GM10847 (cell line): ENCODE results near the gene MYH9.

Experiments
- POLR2A ChIP-seq: IDR thresholded peaks from 2 replicates; pipeline ENCODE4 v1.6.1; 2011; ENCODE audit not compliant: insufficient read length; ENCODE audit errors: extremely low read depth

Gene MYH9

DNA sequence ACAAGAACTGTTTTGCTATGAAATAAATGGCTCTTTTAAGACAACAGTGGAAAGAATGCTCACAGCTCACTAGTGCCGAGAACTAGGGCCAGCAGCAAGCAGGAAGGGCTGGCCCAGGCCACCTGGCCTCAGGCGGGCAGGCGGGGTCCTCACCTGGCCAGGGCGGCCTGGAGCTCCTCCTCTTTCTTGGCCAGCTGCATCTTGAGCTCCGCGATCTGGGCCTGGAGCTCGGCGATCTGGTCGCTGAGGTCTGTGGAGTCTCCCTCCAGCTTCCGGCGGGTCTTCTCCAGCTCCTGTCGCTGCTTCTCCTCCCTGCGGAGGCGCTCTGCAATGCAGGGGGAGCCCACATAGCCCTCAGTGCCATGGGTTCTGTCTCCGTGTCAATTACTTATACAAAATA is 91.1 kb downstream of the MYH9 start:
- TF ChIP-seq POLR2A = no peak

DNA sequence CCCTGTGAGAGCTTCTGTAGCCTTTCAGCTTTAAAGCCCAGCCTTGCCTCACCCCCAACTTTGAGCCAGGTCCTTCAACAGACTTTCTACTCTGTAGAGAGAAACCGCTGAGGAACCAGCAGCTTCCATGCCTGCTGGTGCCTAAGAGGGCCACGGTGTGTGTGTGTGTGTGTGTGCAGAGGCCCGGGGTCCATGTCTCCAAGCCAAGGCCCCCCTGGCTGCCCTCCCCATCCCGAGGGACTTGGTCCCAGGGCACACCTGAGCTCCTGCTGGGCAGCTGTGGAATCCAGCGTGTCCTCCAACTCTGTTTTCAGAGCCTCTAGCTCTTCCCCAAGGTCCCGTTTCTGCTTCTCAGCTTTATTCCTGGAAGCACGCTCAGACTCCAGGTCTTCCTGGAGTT is 92.5 kb downstream of the MYH9 start:
- TF ChIP-seq POLR2A = no peak

DNA sequence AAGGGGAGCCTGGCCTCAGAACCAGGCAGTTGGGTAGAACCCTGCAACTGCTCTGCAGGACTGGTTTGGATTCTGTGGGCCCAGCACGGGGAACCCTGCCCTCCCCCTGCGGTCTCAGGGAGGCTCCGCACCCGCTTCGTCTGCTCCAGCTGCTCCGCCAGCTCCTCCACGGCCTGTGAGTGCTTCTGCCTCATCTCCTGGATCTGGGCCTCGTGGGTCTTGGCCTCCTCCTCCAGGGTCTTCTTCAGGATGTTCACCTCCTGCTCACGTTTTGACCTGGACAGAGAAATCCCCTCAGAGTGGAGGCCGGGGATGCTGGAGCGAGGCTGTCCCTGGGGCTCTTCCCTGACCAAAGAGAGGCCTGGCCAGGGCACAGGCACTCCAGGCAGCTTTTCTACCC is 93.0 kb downstream of the MYH9 start:
- no peak for TF ChIP-seq POLR2A

DNA sequence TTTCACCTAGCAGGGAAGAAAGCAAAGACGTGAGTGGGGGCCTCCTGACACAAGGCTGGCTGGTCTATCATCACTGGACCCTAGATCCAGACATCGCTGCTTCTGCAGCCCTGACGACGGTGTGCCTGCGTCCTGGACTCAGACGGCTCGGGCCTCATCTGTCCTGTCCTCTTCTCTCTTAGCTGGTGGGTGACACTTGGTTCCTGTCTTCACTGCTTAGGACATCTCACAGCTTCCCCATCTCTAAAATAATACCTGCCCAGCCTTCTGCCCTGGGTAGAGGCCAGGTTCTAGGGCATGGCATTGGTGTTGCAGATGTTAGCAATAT is 93.5 kb downstream of the MYH9 start:
- TF ChIP-seq POLR2A = no peak

DNA sequence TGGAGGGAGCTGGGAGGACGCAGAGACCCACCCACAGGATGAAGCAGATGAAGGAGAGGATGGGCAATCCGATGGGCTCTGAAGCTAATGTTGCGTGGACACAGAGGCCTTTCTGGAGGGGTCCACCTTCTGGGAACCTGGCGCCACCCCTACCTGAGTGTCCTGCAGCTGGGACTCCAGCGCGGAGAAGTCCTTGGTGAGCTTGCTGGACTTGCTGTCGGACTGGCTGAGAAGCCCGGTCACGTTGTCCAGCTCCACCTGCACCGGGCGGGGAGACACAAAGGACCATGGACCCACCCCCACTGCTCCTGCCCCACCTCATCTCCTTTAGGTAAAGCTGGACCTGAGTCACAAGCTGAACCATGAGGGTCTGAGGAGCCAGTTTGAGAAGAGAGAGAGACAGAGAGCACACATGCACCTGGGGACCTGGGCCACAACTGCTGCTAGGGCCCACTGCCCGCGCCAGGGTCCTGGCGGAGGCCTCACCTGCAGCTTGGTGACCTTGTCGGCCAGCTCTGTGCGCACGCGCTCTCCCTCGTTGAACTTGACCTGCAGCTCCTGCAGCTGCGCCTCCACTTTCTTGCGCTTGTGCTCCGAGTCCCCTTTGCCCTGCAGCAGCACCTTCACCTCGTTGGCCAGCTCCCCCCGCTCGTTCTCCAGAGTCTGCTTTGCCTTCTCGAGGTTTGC is 94.0 kb downstream of the MYH9 start:
- no peak for TF ChIP-seq POLR2A

DNA sequence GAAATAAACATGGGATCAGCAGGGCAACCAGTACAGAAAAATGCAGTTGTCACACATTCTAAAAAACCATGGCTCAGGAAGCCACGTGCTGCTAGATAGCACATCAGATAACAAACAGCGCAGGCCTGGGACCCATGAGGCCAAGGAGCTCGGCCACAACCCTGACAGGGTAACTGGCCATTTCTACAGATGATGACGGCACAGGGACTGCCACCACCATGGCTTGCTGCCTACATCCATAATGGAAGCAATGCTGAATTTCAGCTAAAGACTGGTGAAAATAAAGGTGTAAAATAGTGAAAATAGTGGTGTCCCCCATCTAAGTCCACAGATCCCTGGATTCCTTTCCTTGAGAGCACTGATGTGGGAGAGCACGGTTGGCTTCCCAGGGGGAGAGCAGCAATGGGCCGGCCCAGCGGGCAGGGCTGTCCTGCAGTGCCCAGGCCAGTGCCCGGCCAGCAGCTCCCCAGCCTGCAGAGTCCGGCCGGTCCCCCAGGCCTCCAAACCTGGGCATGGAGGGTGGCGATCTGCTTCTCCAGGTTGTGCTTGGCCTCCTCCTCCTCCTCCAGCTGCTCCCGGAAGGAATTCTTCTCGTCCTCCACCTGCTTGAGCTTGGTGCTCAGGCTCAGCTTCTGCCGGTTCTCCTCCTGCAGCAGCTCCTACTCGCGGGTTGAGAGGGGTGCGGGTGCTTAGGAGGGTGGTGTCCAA is 94.8 kb downstream of the MYH9 start:
- no peak for TF ChIP-seq POLR2A

DNA sequence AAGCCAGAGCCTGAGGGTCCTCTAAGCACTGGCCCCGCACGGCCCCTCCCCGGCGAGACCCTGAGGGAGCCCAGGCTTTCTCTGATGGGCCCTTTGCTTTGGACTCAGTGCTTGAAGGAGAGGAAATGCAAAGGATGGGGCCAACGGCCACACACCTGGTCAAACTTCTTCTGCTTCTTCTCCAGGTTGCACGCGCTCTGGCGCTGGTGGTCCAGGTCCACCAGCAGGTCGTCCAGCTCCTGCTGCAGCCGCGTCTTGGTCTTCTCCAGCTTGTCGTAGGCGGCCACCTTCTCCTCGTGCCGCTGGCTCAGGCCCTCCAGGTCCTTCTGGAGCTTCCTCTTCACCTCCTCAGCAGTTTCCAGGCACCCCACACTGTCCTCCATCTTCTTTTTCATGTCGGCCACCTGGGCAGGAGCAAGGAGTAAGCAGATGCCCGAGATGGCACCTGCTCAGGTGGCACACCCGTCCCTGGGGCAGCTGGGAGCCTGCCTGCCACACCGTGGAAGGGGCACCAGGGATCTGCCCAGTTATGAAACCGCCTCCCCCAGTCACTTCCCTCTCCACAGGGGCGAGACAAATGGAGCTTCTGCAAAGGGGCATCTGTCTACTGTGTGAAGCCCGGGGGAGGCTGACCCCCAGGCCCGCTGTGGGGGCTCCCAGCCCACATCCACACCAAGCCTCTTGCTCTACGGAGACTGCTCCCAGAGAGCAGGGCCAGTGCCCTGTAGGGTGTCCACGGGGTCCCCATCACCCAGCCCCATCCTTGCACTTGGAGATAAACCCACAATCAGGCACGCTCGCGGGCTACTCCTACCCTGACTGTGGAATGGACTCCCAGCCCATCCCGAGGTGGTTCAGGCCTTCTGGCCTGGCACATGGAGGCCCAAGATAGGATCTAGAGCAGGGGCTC is 95.7 kb downstream of the MYH9 start:
- TF ChIP-seq POLR2A = no peak

DNA sequence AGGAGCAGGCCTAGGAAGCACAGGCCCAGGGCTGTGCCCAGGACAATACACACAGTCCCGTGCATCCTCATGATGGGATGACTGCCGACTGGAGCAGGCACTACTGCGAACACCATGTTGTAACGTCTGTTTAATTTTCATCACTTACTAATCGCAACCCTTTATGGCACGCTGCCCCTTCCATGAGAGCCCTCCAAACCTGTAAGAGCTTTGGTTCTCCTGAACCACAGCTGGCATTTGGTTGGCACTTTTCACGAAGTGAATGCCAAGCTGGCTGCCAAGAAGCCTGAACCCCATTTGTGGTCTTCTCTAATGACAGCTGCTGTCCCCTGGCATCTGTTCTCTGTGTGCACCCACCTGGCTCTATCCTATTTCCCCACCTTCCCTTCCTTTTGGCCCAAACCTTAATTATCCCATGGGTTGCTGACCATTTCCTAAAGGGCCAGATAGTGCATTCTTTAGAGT is 98.3 kb downstream of the MYH9 start:
- TF ChIP-seq POLR2A = no peak

DNA sequence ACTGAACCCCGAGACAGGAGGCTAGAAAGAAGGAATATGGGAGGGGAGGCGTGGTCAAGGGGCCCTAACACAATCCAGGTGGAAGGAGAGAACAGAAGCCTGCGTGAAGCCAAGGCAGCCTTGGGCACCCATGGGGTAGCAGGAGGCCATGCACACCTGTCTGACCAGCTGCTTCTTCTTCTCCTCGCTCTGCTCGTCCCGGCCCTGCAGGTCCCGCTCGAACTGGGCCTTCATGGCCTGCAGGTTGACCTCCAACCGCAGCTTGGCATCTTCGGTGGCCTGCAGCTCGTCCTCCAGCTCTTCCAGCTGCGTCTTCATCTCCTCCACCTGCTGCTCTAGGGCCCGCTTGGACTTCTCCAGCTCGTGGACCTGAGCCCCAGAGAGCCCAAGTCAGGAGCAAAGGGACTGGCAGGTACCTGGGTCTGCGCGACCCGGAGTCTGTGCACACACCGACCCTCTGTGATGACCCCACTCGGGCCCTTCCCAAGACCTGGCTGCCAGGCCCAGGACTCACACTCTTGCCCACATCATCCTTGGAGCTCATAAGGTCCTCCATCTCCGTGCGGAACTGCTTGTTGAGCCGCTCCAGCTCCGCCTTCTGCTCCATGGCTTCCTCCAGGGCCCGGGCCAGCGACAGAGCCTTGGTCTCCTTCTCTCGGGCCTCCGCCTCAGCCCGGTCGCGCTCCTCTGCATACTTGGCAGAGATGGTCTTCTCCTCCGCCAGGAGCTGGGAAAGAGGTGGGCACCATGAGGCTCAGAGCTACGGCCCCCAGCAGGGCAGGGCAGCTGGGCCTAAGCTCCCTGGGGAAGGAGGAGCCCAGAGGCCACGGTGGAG is 99.0 kb downstream of the MYH9 start:
- no peak for TF ChIP-seq POLR2A

DNA sequence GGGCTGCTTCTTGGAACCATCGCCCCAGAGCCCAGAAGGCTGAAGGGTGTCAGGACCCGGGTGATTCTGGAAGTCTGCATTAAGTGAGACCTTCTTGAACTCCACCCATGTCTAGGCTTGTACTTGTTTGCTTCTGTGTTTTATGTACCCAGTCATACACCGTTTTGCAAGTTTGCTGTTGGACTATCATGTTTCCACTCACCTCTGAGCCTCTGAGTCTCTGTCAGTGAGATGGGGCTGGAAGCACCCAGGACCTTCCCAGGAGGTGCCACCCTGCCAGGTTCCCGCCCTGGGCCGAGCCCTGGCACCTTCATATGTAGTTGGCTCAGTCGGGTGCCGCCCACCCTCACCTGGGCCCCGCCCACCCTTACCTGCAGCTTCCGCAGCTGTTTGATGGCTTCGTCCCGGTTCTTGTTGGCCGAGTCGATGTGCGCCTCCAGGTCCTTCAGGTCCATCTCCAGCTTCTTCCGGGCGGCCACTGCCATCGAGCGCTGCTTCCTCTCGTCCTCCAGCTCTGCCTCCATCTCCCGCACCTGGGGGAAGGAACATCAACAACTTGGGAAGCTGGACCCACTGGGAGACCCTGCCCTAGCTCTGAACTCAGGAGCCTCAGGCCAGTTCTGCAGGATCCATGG is 99.8 kb downstream of the MYH9 start:
- no peak for TF ChIP-seq POLR2A

DNA sequence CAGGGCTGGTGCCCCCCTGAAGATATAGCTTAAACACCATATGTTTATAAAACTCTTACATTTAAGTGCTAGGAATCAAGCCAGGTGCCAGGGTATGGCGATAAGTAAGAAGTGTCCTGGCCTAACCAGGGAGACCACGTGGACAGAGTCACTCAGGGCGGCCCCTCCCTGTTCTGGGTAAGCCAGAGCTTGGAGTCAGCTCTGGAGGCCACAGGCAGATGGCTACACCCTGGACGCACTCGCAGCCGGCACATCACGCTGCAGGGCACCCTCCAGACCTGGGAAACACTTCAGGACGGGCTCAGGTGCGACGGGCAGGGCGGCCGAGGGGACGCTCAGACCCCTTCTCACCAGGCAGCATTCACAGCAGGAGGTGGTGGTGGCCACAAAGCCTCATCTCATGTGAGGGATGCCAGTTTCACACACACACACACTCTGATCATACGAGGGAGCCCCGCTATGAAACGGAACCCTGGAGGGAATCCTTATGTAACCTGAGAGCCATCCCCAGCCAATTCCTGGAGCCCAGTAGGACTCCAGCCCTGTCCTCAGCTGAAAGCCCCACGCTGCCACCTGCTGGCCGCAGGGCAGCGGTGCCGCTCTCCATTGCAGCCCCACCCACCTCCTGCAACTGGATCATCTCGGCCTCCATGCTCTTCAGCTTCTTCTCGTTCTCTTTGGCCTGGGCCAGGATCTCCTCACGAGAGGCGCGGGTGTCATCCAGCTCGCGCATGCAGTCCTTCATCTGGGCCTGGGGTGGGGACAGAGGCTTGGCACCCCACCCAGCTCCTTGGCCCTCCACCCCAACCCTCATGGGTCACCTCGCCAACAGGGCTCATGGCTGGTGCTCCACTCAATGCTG is 101.4 kb downstream of the MYH9 start:
- no peak for TF ChIP-seq POLR2A

DNA sequence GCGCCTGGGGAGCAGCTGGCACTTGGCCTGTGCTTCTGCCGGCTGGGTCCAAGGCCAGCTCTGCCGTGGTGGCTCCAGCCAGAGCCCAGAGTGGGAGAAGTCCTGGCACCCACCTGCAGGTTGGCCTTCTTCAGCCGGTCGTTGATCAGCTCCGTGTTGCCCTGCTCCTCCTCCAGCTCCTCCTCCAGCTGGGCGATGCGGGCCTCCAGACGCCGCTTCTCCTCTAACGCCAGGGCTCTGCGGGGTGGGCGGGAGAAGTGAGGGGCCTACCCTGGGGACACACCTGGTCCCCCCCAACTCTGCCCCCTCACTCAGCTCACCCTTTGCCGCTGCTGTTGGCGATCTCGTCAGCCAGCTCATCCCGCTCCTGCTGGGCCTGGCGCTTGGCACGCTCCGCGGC is 102.2 kb downstream of the MYH9 start:
- no peak for TF ChIP-seq POLR2A

DNA sequence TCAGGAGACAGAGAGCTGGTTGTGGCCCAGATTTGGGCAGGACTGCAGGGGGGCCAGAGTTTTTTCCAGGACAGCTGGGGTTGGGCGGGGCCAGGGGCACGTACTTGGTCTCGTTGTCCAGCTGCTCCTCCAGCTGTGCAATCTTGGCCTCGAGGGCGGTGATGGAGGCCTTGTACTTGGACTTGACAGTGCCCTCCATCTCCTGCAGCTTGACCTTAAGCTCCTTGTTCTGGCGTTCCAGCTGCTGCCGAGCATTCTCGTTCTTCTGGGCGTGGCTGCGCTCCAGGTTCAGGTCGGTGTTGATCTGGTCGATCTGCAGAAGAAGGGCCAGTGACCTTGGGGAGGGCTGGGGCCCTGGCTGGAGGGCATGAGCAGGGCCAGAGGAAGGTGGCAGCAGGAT is 102.8 kb downstream of the MYH9 start:
- no peak for TF ChIP-seq POLR2A

DNA sequence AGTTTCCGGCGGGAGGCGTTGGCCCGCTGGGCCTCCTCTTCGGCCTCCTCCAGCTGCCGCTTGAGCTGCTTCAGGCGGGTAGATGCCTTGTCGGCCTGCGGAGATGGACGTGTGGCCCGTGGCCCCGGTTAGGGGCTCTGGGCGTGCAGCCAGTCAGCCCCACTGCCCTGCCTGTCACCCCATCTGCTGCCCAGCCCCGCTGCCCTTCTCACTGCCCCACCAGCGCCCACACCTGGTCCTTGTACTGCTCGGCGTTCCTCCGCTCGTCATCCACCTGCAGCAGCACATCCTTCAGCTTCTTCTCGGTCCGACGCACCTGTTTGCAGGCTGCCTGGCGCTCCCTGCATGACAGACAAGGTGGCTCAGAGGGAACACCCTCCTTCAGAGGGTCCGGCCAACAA is 103.6 kb downstream of the MYH9 start:
- TF ChIP-seq POLR2A = no peak
